GM18870 (cell line): ENCODE data around the gene MLYCD.

Source experiments
- ATAC-seq: cut with Tn5 transposase; IDR thresholded peaks from one replicate; pipeline ENCODE4 v1.9.1; 2021; ENCODE audit warnings: moderate library complexity; ENCODE audit not compliant: unreplicated experiment

Gene MLYCD

GRCh38 chr16:83968306-83968851, 69.5 kb downstream of the MLYCD start:
- ATAC-seq = no peak

DNA sequence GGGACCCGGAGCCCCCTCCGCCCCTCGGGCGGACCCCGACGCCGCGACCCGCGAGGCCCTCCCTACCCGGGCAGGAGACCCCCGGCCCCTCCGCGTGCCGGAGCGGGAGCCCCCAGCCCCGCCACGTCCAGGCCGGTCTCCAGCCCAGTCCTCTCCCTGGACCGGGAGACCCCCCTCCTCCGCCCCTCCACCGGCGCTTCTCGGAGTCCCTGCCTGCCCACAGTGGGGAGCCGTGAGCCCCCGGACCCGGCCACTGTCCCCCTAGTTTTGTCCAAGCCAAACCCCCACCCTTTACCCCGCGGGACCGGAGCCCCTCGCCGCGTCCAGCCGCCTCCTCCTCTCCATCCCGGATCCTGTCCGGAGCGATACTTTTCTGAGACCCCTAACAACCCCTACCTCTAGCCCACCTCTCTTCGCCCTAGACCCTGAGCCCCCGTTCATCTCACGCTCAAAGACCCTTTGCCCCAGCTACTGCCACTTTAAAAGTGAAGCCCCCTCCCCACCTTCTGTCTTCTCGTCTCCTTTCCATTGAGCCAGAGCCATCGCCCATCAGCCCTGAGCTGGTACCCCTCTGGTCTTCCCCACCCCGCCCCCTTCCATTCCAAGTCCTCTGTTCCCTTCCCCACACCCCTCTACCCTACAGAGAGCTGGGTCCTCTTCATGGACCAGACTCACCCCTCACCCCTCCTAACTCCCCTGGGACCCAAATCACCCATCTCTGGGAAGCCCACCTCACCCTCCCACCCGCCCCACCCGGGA, 70.2 kb downstream of the MLYCD start:
- no peak for ATAC-seq

DNA sequence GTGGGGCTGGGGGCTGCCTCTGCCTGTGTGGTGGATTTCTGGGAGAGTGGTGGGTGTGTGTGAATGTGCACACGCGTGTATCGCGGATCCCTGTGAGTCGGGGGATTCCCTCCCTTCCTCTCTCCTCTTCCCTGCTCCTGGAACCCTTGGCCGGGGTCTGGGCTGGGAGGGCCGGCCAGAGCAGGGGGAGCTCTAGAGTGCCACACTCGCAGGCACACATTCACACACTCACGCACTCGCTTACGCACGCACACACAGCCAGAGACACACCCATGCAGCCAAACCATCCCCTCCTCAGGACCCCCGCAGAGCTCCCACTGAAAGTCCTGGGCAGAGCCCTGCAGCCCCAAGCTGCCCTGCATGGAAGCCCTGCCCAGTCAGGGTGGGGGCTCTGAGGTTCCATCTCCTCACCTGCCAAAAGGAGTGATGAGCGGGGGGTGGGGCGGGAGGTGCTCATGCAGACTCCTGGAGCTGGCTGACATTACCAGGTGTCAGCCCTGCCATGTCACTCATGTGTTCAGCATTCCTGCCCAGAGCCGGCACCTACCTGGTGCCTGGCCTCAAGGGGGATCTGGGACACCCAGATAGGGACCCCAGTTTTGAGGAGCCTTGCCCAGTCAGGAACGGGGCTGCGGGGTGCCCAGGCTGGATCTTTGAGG, 71.0 kb downstream of the MLYCD start:
- no peak for ATAC-seq

GRCh38 chr16:83970430-83970815, 71.5 kb downstream of the MLYCD start:
- ATAC-seq = no peak

GRCh38 chr16:83971165-83972130, 72.5 kb downstream of the MLYCD start:
- no peak for ATAC-seq

- no peak for ATAC-seq
These were observed 73.5 kb downstream of the MLYCD start for GRCh38 chr16:83972256-83973008.

GRCh38 chr16:83973077-83973476, 74.2 kb downstream of the MLYCD start:
- ATAC-seq = no peak

GRCh38 chr16:83973581-83974385, 74.9 kb downstream of the MLYCD start:
- ATAC-seq = no peak

GRCh38 chr16:83974475-83974874, 75.6 kb downstream of the MLYCD start:
- ATAC-seq = no peak

DNA sequence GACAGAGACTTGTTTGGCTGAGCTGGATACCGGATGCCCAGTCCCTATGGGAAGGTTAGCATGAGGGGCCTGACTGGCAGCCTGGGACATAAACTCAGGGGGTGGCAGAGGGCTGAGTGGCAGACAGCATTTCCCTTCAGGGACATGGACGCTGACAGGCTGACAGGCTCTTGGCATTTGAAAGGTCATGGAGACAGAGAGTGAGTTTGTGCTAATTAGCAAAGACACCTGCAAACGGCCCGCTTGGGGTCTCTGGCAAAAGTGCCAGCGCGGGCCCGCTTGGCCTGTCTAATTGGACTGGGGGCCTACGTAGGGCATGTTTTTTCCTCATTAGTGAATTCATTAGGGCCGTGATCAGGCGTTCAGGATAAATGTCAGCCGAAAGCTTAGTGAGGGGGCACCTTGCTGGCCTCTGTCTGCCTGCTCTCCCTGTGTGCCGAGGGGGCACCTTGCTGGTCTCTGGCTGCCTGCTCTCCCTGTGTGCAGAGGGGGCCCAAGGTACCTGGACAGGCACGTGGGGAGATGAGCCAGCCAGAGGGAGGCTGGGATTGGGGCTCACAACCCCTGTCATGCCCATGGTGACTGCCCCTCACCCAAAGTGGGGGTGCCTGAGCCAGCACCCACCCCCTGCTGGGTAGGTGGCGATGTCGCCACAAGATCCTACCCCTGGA, 76.8 kb downstream of the MLYCD start:
- no peak for ATAC-seq
